ENCODE results near the gene TENM4. TPM values are rescaled to one million over a fixed set of nuclear protein-coding genes. Genes with fewer than 3 reads are reported as not detected.

The TENM4 gene
- total RNA-seq, 1 donor from 2014 or later, result 50.7 TPM

DNA sequence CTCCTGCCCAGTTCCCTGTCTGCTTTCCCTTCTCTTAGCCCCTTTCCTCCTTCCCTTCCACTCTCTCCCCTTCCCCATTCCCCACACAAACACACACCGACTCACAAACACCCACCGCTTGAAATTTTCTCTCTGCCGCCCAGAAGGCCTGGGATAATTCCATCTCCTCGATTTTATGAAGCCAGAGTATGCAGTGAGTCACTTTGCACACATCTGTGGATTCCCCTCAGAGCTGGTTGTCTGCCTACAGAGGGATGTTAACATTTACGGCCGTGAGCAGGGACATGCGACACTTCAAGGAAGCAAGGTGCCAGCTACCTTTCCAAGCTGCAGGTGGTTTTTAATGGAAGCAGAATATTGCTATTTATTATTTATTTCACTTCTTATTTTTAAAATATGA, 332.0 kb downstream of the TENM4 start:
- DNase-seq, result no peak
- Mint-ChIP-seq H3K4me1 (ENCODE audit: low read depth, unreplicated experiment) (no peaks in the 10 kb centered on the region), H3K9me3 (ENCODE audit: unreplicated experiment) (peaks cover 2% of the 10 kb centered on the region), H3K4me3 (ENCODE audit: unreplicated experiment) (no peak overlapping the region), H3K27ac (ENCODE audit: unreplicated experiment) (no peak overlapping the region), H3K36me3 (ENCODE audit: unreplicated experiment) (no peaks in the 10 kb centered on the region), H3K27me3 (ENCODE audit: unreplicated experiment) (peaks cover 7% of the 10 kb centered on the region)
- TF ChIP-seq CTCF (IDR thresholded peaks at IDR 0.05; ENCODE audit: partially characterized antibody, unreplicated experiment), result no peak

DNA sequence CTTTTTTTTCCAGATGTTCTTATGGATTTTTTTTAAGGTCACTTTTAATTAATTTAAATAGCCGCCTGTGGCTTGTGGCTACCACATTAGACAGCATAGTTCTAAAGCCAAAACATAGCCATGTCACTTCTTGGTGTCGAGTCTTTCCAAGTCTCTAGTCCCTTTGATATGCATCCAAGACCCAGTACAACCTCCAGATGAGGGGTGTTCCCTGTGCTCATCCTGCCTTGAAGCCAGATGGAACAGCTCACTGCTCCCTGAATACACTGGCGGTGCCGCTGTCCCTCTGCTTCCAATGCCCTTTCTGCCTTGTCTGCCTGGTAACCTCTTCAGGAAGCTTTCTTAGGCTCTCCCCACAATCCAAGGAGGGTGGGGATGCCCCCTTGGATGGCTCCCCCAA, 338.0 kb downstream of the TENM4 start:
- peaks cover 1% of the 10 kb centered on the region for H3K9me3 Mint-ChIP-seq (ENCODE audit: unreplicated experiment)
- no peak overlapping the region for H3K27ac Mint-ChIP-seq (ENCODE audit: unreplicated experiment)
- TF ChIP-seq CTCF (IDR thresholded peaks at IDR 0.05; ENCODE audit: partially characterized antibody, unreplicated experiment), result no peak
- no peak for DNase-seq
- H3K36me3 Mint-ChIP-seq (ENCODE audit: unreplicated experiment), result no peaks in the 10 kb centered on the region
- no peak overlapping the region for H3K4me3 Mint-ChIP-seq (ENCODE audit: unreplicated experiment)
- peaks cover 16% of the 10 kb centered on the region for H3K4me1 Mint-ChIP-seq (ENCODE audit: low read depth, unreplicated experiment)
- no peaks in the 10 kb centered on the region for H3K27me3 Mint-ChIP-seq (ENCODE audit: unreplicated experiment)

DNA sequence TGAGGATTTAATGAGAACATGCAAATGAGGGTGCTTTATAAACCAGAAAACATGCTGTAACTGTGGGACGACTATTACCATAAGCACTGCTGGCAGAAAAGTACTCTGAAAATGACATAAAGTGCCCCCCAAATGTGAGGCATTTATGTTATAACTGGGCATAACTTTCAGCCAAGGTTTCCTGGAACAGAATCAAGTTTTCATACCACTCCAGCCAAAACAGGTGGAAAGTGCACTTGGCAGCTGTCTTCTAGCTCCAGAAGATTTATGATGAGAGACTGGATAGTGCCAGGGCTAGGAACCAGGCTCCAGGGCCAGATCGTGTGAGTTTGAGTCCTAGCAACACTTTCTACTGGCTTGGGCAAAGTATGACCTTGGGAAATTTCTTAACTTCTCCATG, 339.2 kb downstream of the TENM4 start:
- DNase-seq, result no peak
- TF ChIP-seq CTCF (IDR thresholded peaks at IDR 0.05; ENCODE audit: partially characterized antibody, unreplicated experiment), result no peak
- no peak overlapping the region for H3K27ac Mint-ChIP-seq (ENCODE audit: unreplicated experiment)
- peaks cover 22% of the 10 kb centered on the region for H3K4me1 Mint-ChIP-seq (ENCODE audit: low read depth, unreplicated experiment)
- no peaks in the 10 kb centered on the region for H3K36me3 Mint-ChIP-seq (ENCODE audit: unreplicated experiment)
- no peak overlapping the region for H3K4me3 Mint-ChIP-seq (ENCODE audit: unreplicated experiment)
- peaks cover 3% of the 10 kb centered on the region for H3K9me3 Mint-ChIP-seq (ENCODE audit: unreplicated experiment)
- H3K27me3 Mint-ChIP-seq (ENCODE audit: unreplicated experiment), result peaks cover 1% of the 10 kb centered on the region

DNA sequence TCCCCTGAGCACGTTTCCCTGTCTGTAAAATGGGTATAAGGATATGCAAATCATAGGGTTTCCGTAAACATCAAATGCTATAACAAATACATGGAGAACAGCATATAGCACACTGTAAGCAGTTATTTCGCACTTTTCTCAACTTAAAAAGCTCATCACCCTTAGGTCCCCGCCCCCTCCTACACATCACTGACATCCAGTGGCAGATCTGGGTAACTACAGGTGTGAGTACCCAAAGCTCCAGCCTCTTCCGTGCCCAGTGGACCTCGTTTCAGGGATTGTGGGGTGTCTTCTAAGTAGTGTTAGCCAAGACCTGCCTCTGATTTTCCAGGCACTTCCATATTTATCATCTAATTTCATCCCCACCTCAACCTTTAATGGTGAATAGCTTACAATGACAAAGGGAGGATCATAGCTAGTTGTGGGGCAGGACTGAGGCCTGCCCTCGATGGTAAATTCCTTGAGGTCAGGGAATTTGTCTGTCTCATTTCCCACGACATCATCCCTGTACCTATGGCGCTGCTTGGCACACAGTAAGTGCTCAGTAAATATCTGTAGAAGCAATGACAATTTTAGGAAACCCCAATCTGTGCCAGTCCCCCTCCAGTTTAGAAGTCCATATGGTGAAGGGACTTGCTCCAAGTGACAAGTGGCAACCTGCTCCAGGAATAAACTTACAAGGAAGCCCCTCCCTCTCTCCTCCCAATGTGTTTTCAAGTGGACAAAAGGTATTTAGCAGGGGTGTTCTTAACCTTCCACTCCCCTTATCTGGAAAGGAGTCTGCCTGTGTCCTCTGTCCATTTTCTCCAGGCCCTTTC, 340.5 kb downstream of the TENM4 start:
- DNase-seq, result peak; percentile 56
- H3K36me3 Mint-ChIP-seq (ENCODE audit: unreplicated experiment), result no peaks in the 10 kb centered on the region

More for the DNA sequence above, 340.5 kb downstream of the TENM4 start:
- H3K27ac Mint-ChIP-seq (ENCODE audit: unreplicated experiment), result no peak overlapping the region
- no peak overlapping the region for H3K4me3 Mint-ChIP-seq (ENCODE audit: unreplicated experiment)
- peak; percentile 75 for TF ChIP-seq CTCF (IDR thresholded peaks at IDR 0.05; ENCODE audit: partially characterized antibody, unreplicated experiment)
- peaks cover 3% of the 10 kb centered on the region for H3K27me3 Mint-ChIP-seq (ENCODE audit: unreplicated experiment)
- peaks cover 3% of the 10 kb centered on the region for H3K9me3 Mint-ChIP-seq (ENCODE audit: unreplicated experiment)
- peaks cover 28% of the 10 kb centered on the region for H3K4me1 Mint-ChIP-seq (ENCODE audit: low read depth, unreplicated experiment)
